Lower lobe of right lung (tissue), 2 donors: ENCODE data around the gene KRTAP10-3. TPM values are rescaled to one million over a fixed set of nuclear protein-coding genes. Genes with fewer than 3 reads are reported as not detected.

Source experiments
- ATAC-seq, 2 donors: fragments of 200-7000 bp; cut with Tn5 transposase; one replicate each; pipeline ENCODE4 v1.9.1; 2020 to 2022; ENCODE audit warnings: mild to moderate bottlenecking in 2 of 2, moderate library complexity in 2 of 2
- DNase-seq: peaks from one replicate; pipeline ENCODE4 v3.0.0-alpha.2; 2020
- H3K27ac ChIP-seq: fragments of 200-600 bp; one replicate; pipeline ENCODE4 v1.8.0; 2022
- H3K27me3 ChIP-seq: fragments of 200-600 bp; one replicate; pipeline ENCODE4 v1.8.0; 2022; ENCODE audit warnings: low read depth
- H3K36me3 ChIP-seq: fragments of 200-600 bp; one replicate; pipeline ENCODE4 v1.8.0; 2022; ENCODE audit warnings: mild to moderate bottlenecking
- H3K4me1 ChIP-seq: fragments of 200-600 bp; one replicate; pipeline ENCODE4 v1.8.0; 2022
- H3K4me3 ChIP-seq: fragments of 200-600 bp; one replicate; pipeline ENCODE4 v1.8.0; 2022; ENCODE audit warnings: mild to moderate bottlenecking
- H3K9me3 ChIP-seq: fragments of 200-600 bp; one replicate; pipeline ENCODE4 v1.8.0; 2022
- CTCF ChIP-seq: fragments of 200-600 bp; IDR thresholded peaks from one replicate; pipeline ENCODE4 v1.8.0; 2022; ENCODE audit warnings: antibody characterized with exemption, mild to moderate bottlenecking
- intact Hi-C: fragments of 100-400 bp; cut with DNase I; formaldehyde crosslinking; loops from one replicate; pipeline ENCODE4 v1.11.0; 2022
- long read RNA-seq: library from polyadenylated mRNA; unstranded; transcript quantifications from one replicate; pipeline ENCODE4 v2.0.0, GENCODE V29; 2021
- total RNA-seq: library from RNA; stranded (reverse); fragmentation: NEBNext Ultra II Directional; extraction: Animal tissue kit (Norgen Biotek cat#: 25700); gene quantifications from one replicate; pipeline ENCODE4 v1.2.1, GENCODE V29; 2021
- donor health status: DM: no; HTN: yes; CAD: no; lungs with severe emphysema.

KRTAP10-3 gene, protein sequence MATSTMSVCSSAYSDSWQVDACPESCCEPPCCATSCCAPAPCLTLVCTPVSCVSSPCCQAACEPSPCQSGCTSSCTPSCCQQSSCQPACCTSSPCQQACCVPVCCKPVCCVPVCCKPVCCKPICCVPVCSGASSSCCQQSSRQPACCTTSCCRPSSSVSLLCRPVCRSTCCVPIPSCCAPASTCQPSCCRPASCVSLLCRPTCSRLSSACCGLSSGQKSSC
- total RNA-seq: not detected
- long read RNA-seq: 0 reads

GRCh38 chr21:44558695-44559094, at the start of gene KRTAP10-3:
KRTAP10-3 (minus strand) TSS chr21:44558795; CDS start chr21:44558715, 80 bp downstream.
- Histone ChIP-seq H3K4me1 (no peaks in the 10 kb centered on the region), H3K36me3 (no peaks in the 10 kb centered on the region), H3K27me3 (peaks cover 10% of the 10 kb centered on the region), H3K9me3 (no peaks in the 10 kb centered on the region), H3K4me3 (no peak within 1 kb of the TSS), H3K27ac (no peak within 1 kb of the TSS)
- DNase-seq (peak; percentile 28), ATAC-seq (no peak)
- no peak for TF ChIP-seq CTCF
- intact Hi-C loops: no loop called here

- intact Hi-C loops: no loop called here
- no peak overlapping the region for H3K4me3 ChIP-seq
Measured at GRCh38 chr21:44606495-44606894, 47.9 kb upstream of the KRTAP10-3 start.

GRCh38 chr21:44603911-44604310, 45.3 kb upstream of the KRTAP10-3 start:
- intact Hi-C loops: no loop called here
- no peak for DNase-seq
- Histone ChIP-seq H3K9me3 (no peaks in the 10 kb centered on the region), H3K27me3 (peaks cover 26% of the 10 kb centered on the region), H3K4me1 (no peaks in the 10 kb centered on the region), H3K4me3 (no peak overlapping the region), H3K36me3 (no peaks in the 10 kb centered on the region), H3K27ac (no peak overlapping the region)
- TF ChIP-seq CTCF: no peak
- no peak for ATAC-seq

More at GRCh38 chr21:44606495-44606894, 47.9 kb upstream of the KRTAP10-3 start:
- TF ChIP-seq CTCF: no peak
- Histone ChIP-seq H3K27ac (no peak overlapping the region), H3K4me1 (no peaks in the 10 kb centered on the region), H3K36me3 (no peaks in the 10 kb centered on the region), H3K9me3 (peaks cover 9% of the 10 kb centered on the region), H3K27me3 (peaks cover 20% of the 10 kb centered on the region)
- ATAC-seq: no peak
- no peak for DNase-seq

GRCh38 chr21:44603109-44603875, 44.7 kb upstream of the KRTAP10-3 start:
- DNase-seq: no peak
- Histone ChIP-seq H3K27me3 (peaks cover 28% of the 10 kb centered on the region), H3K4me3 (no peak overlapping the region), H3K36me3 (no peaks in the 10 kb centered on the region), H3K9me3 (no peaks in the 10 kb centered on the region), H3K27ac (no peak overlapping the region), H3K4me1 (no peaks in the 10 kb centered on the region)
- intact Hi-C loops: no loop called here
- ATAC-seq: peak in 1 of 2 donors; percentile 9
- no peak for TF ChIP-seq CTCF

GRCh38 chr21:44602463-44602850, 43.9 kb upstream of the KRTAP10-3 start:
- intact Hi-C loops: no loop called here
- Histone ChIP-seq H3K4me1 (no peaks in the 10 kb centered on the region), H3K4me3 (no peak overlapping the region), H3K9me3 (no peaks in the 10 kb centered on the region), H3K27me3 (peaks cover 29% of the 10 kb centered on the region), H3K36me3 (no peaks in the 10 kb centered on the region), H3K27ac (no peak overlapping the region)
- ATAC-seq (no peak), DNase-seq (no peak)
- no peak for TF ChIP-seq CTCF
